ENCODE measurements around the gene SCN1B.

SCN1B gene

DNA sequence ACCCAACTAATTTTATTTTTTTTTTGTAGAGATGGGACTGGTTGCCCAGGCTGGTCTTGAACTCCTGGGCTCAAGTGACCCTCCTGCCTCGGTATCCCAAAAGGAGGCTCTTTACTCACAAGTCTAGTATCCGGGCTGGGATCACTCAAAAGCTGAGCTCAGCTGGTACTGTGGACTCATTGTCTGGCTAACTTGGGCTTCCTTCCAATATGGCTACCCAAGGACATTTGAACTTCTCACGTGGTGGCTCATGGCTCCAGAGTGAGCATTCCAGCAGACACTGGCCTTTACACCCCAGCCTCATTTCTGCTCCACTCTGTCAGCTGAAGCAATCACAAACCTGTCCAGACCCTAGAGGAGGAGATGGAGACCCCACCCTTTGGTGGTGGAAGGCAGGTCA is 40.2 kb downstream of the SCN1B start:
- Histone ChIP-seq H3K79me2 (ENCODE audit: low read length) (no peaks in the 10 kb centered on the region), H4K20me1 (ENCODE audit: insufficient read depth, low read length) (no peaks in the 10 kb centered on the region), H3K9me2 (replicated peaks; ENCODE audit: insufficient read depth, low read length) (no peaks in the 10 kb centered on the region), H3K9ac (ENCODE audit: low read length) (no peak overlapping the region), H3K4me2 (ENCODE audit: low read depth, low read length) (no peak overlapping the region), H3K27me3 (replicated peaks; ENCODE audit: insufficient read depth, low read length) (peaks cover 65% of the 10 kb centered on the region), H3K9me3 (replicated peaks; ENCODE audit: insufficient read depth, low read length) (no peaks in the 10 kb centered on the region), H3K4me1 (ENCODE audit: low read length) (no peaks in the 10 kb centered on the region), H2AFZ (ENCODE audit: low read length) (no peak overlapping the region), H3K36me3 (replicated peaks; ENCODE audit: insufficient read depth, low read length) (no peaks in the 10 kb centered on the region), H3F3A (ENCODE audit: insufficient read depth, low read length) (no peaks in the 10 kb centered on the region), H3K27ac (ENCODE audit: low read length) (no peak overlapping the region), H3K4me3 (ENCODE audit: low read length) (no peak overlapping the region)
- no peak for DNase-seq
- TF ChIP-seq EZH2 (optimal IDR thresholded peaks at IDR 0.05; ENCODE audit: low read depth, low read length): no peak
- no peak for TF ChIP-seq EZH2phosphoT487 (IDR thresholded peaks at IDR 0.05; ENCODE audit: low read length)
- TF ChIP-seq CTCF (IDR thresholded peaks at IDR 0.05; ENCODE audit: low read length): no peak

DNA sequence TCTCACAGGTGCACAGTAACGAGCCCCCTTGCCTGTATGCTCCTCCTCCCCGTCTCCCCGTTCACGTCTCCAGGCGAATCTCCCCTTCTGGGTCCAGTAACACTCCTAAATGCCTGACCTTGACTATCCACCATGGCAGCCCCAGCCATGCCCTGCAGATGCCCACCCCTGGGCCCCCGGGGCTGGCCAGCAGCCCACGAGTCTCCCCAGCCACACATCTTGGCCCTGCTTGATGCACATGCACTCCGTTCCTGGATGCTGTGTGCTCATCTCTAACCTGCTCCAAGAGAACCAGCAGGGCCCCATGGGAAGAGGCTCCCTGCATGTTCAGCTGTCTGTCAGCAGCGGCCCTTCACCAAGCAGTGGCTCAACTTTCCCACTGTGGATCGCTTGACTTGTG is 43.2 kb downstream of the SCN1B start:
- H3K9ac ChIP-seq (ENCODE audit: low read length): no peak overlapping the region
- peaks cover 90% of the 10 kb centered on the region for H3K27me3 ChIP-seq (replicated peaks; ENCODE audit: insufficient read depth, low read length)
- H3F3A ChIP-seq (ENCODE audit: insufficient read depth, low read length): no peaks in the 10 kb centered on the region
- H3K79me2 ChIP-seq (ENCODE audit: low read length): no peaks in the 10 kb centered on the region
- H3K9me2 ChIP-seq (replicated peaks; ENCODE audit: insufficient read depth, low read length): no peaks in the 10 kb centered on the region
- H3K4me3 ChIP-seq (ENCODE audit: low read length): no peak overlapping the region
- no peak for DNase-seq
- H4K20me1 ChIP-seq (ENCODE audit: insufficient read depth, low read length): no peaks in the 10 kb centered on the region
- H3K9me3 ChIP-seq (replicated peaks; ENCODE audit: insufficient read depth, low read length): no peaks in the 10 kb centered on the region
- H3K27ac ChIP-seq (ENCODE audit: low read length): no peak overlapping the region
- H2AFZ ChIP-seq (ENCODE audit: low read length): no peak overlapping the region
- no peaks in the 10 kb centered on the region for H3K4me1 ChIP-seq (ENCODE audit: low read length)
- TF ChIP-seq EZH2phosphoT487 (IDR thresholded peaks at IDR 0.05; ENCODE audit: low read length) (no peak), CTCF (IDR thresholded peaks at IDR 0.05; ENCODE audit: low read length) (no peak), EZH2 (optimal IDR thresholded peaks at IDR 0.05; ENCODE audit: low read depth, low read length) (no peak)
- H3K4me2 ChIP-seq (ENCODE audit: low read depth, low read length): no peak overlapping the region
- no peaks in the 10 kb centered on the region for H3K36me3 ChIP-seq (replicated peaks; ENCODE audit: insufficient read depth, low read length)

DNA sequence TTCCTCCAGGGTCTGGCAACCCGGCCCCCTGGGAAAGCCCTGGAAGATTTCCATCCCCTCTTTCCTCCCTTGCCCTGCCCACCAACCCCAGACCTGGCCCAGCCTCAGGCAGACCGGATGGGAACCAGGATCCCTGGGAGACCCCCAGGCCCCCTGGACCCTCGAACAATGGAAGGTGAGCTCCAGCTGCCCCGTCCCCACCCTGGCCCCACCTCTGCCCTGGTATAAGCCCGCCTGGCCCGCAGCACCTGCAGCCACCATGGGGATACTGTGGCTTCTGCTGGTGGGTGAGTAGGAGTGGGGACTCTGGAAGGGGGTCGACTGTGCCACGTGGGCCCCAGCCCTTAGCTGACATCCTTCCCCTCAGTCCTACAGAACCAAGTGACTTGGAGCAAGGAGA is 43.7 kb downstream of the SCN1B start:
- H3K79me2 ChIP-seq (ENCODE audit: low read length): no peaks in the 10 kb centered on the region
- no peak overlapping the region for H3K4me3 ChIP-seq (ENCODE audit: low read length)
- DNase-seq: no peak
- no peak overlapping the region for H3K27ac ChIP-seq (ENCODE audit: low read length)
- no peak for TF ChIP-seq EZH2 (optimal IDR thresholded peaks at IDR 0.05; ENCODE audit: low read depth, low read length)
- TF ChIP-seq CTCF (IDR thresholded peaks at IDR 0.05; ENCODE audit: low read length): no peak
- TF ChIP-seq EZH2phosphoT487 (IDR thresholded peaks at IDR 0.05; ENCODE audit: low read length): no peak
- H3F3A ChIP-seq (ENCODE audit: insufficient read depth, low read length): no peaks in the 10 kb centered on the region
- H3K4me2 ChIP-seq (ENCODE audit: low read depth, low read length): no peak overlapping the region
- H3K9ac ChIP-seq (ENCODE audit: low read length): no peak overlapping the region
- no peaks in the 10 kb centered on the region for H3K9me3 ChIP-seq (replicated peaks; ENCODE audit: insufficient read depth, low read length)
- no peaks in the 10 kb centered on the region for H3K36me3 ChIP-seq (replicated peaks; ENCODE audit: insufficient read depth, low read length)
- no peak overlapping the region for H2AFZ ChIP-seq (ENCODE audit: low read length)
- no peaks in the 10 kb centered on the region for H3K9me2 ChIP-seq (replicated peaks; ENCODE audit: insufficient read depth, low read length)
- H3K4me1 ChIP-seq (ENCODE audit: low read length): no peaks in the 10 kb centered on the region
- H3K27me3 ChIP-seq (replicated peaks; ENCODE audit: insufficient read depth, low read length): peaks cover 90% of the 10 kb centered on the region
- no peaks in the 10 kb centered on the region for H4K20me1 ChIP-seq (ENCODE audit: insufficient read depth, low read length)
